Sigmoid colon (tissue), 4 donors: ENCODE data around the gene OR2A1.
"Not testable (repeated sequence)": the region's sequence is repeated elsewhere in the genome, so short reads cannot be mapped to it uniquely, and the experiment has no call there.

ENCODE experiments used
- EP300 ChIP-seq, 4 donors: sonication (generic); formaldehyde crosslinking; IDR thresholded peaks; one replicate each; pipeline ENCODE4 v1.6.1; 2017; ENCODE audit warnings: antibody characterized with exemption in 4 of 4
- POLR2A ChIP-seq, 2 donors: fragments of 450-650 bp; IDR thresholded peaks; one replicate each; pipeline ENCODE4 v1.6.1; 2016; ENCODE audit warnings: antibody characterized with exemption in 2 of 2, mild to moderate bottlenecking in 2 of 2, moderate library complexity in 2 of 2
- POLR2AphosphoS5 ChIP-seq, 4 donors: sonication (generic); formaldehyde crosslinking; IDR thresholded peaks; one replicate each; pipeline ENCODE4 v1.6.1; 2017; ENCODE audit warnings: antibody characterized with exemption in 4 of 4
- TF ChIP-seq, protein P1 (sequence below), 4 experiments: fragments of 450-650 bp in 3 of 4; fragments of 200-600 bp in 1 of 4; IDR thresholded peaks; one replicate each; pipeline ENCODE4 v1.5.1; 2016 to 2019; ENCODE audit warnings: antibody characterized with exemption in 4 of 4, mild to moderate bottlenecking in 3 of 4, moderate library complexity in 2 of 4

DNA sequence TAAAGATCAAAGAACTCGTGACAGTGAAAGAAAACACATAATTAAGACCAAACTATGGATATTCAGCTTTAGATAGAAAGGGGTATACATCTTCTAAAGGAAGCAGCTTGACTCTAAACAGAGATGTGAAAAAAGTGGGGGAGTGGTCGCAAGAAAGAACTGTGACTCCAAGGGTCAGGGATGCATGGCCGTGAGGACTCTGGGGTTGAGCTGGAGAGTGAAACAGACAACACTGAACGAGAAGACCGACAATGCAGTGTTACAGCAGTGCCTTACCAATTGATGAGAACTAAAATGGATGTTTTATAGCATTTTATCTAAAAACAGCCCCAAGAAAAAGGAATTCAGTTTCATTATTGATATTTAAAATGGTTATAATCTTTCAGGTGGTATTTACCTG lies 8.6 kb upstream of the OR2A1 start:
- TF ChIP-seq, protein P1, sequence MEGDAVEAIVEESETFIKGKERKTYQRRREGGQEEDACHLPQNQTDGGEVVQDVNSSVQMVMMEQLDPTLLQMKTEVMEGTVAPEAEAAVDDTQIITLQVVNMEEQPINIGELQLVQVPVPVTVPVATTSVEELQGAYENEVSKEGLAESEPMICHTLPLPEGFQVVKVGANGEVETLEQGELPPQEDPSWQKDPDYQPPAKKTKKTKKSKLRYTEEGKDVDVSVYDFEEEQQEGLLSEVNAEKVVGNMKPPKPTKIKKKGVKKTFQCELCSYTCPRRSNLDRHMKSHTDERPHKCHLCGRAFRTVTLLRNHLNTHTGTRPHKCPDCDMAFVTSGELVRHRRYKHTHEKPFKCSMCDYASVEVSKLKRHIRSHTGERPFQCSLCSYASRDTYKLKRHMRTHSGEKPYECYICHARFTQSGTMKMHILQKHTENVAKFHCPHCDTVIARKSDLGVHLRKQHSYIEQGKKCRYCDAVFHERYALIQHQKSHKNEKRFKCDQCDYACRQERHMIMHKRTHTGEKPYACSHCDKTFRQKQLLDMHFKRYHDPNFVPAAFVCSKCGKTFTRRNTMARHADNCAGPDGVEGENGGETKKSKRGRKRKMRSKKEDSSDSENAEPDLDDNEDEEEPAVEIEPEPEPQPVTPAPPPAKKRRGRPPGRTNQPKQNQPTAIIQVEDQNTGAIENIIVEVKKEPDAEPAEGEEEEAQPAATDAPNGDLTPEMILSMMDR (IDR thresholded peaks at IDR 0.05): not testable (repeated sequence)
- TF ChIP-seq POLR2AphosphoS5, POLR2A, EP300 (IDR thresholded peaks at IDR 0.05): not testable (repeated sequence)
